Mesangial cell (primary cell): ENCODE results near the gene GPATCH11. TPM values are rescaled to one million over a fixed set of nuclear protein-coding genes. Genes with fewer than 3 reads are reported as not detected.

Experiments
- total RNA-seq: library from RNA; depleted of rRNA; stranded (reverse); fragments of >200 nt; gene quantifications from 2 replicates; pipeline ENCODE4 v1.2.3, GENCODE V29; 2015

The GPATCH11 gene
- total RNA-seq = 1.9 and 4.1 TPM in 2 replicates

GRCh38 chr2:37083873-37084794, at the start of gene GPATCH11, which contains the start of gene HEATR5B:
Gene GPATCH11, plus strand, starts transcription at chr2:37084518. Its CDS starts 3,864 bp downstream, at chr2:37088382.
Gene HEATR5B, minus strand, starts transcription at chr2:37084372. Its CDS starts 958 bp downstream, at chr2:37083414.

Other genes with a start within 250 kb of the GPATCH11 start
- gene STRN, start 118.0 kb upstream of the GPATCH11 start, total RNA-seq = 8.9 and 9.6 TPM in 2 replicates
- 5.7 and 11.3 TPM in 2 replicates for gene HEATR5B, start 146 bp upstream of the GPATCH11 start, total RNA-seq
- 9.9 and 13.5 TPM in 2 replicates for gene EIF2AK2, start 72.5 kb downstream of the GPATCH11 start, total RNA-seq
- not detected in 2 replicates for gene SULT6B1, start 104.2 kb downstream of the GPATCH11 start, total RNA-seq
- gene CEBPZOS, start 112.0 kb downstream of the GPATCH11 start, total RNA-seq = 12.5 and 20.2 TPM in 2 replicates
- gene CEBPZ, start 147.1 kb downstream of the GPATCH11 start, total RNA-seq = 11.8 and 17.1 TPM in 2 replicates
- 8.6 and 11.4 TPM in 2 replicates for gene NDUFAF7, start 147.1 kb downstream of the GPATCH11 start, total RNA-seq
- 26.4 and 36.0 TPM in 2 replicates for gene PRKD3, start 240.3 kb downstream of the GPATCH11 start, total RNA-seq